ENCODE data around the gene NTN1.

DNA sequence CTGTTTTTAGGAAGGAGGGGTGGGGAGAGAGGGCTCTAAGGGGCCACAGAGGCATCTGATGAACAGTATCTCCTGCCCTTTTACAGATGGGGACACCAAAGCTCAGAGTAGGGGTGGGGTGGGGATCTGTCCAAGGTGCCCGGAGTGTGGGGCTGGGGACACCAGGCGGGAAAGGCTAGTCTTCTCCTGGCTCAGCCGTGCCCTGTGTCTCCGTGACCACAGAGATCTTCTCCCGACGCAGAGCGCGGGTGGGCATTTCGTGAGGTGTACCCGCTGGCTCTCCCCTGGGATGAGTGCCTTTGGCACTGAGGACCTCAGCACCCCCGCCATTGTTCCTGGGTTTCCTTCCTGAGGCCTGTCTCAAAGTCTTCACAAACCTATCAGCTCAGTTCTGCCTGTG is 209.6 kb downstream of the NTN1 start:
- TF ChIP-seq, protein P1, sequence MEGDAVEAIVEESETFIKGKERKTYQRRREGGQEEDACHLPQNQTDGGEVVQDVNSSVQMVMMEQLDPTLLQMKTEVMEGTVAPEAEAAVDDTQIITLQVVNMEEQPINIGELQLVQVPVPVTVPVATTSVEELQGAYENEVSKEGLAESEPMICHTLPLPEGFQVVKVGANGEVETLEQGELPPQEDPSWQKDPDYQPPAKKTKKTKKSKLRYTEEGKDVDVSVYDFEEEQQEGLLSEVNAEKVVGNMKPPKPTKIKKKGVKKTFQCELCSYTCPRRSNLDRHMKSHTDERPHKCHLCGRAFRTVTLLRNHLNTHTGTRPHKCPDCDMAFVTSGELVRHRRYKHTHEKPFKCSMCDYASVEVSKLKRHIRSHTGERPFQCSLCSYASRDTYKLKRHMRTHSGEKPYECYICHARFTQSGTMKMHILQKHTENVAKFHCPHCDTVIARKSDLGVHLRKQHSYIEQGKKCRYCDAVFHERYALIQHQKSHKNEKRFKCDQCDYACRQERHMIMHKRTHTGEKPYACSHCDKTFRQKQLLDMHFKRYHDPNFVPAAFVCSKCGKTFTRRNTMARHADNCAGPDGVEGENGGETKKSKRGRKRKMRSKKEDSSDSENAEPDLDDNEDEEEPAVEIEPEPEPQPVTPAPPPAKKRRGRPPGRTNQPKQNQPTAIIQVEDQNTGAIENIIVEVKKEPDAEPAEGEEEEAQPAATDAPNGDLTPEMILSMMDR (IDR thresholded peaks at IDR 0.05; ENCODE audit: low read depth, low read length) = no peak
- no peak for TF ChIP-seq EZH2phosphoT487 (IDR thresholded peaks at IDR 0.05; ENCODE audit: low read depth)

Data from OCI-LY3 (cell line).